Mesodermal cell (in vitro differentiated cells): Measurements from ENCODE around the gene CEACAM16.
"Not testable (repeated sequence)": the region's sequence is repeated elsewhere in the genome, so short reads cannot be mapped to it uniquely, and the experiment has no call there.

ENCODE experiments used
- H3K27ac ChIP-seq: 2 replicates; pipeline ENCODE4 v1.7.0; 2013; ENCODE audit warnings: mild to moderate bottlenecking, low read depth, low read length, moderate library complexity; ENCODE audit not compliant: severe bottlenecking
- H3K36me3 ChIP-seq: 2 replicates; pipeline ENCODE4 v1.7.1; 2013; ENCODE audit warnings: mild to moderate bottlenecking, low read length, moderate library complexity; ENCODE audit not compliant: control insufficient read depth, insufficient read depth
- H3K4me1 ChIP-seq: one replicate; pipeline ENCODE4 v1.7.1; 2013; ENCODE audit warnings: mild to moderate bottlenecking, low read length; ENCODE audit not compliant: insufficient read depth, control insufficient read depth, poor library complexity, severe bottlenecking
- H3K4me3 ChIP-seq: 2 replicates; pipeline ENCODE4 v1.7.0; 2013; ENCODE audit warnings: low read length, control low read depth, mild to moderate bottlenecking; ENCODE audit not compliant: insufficient read depth, poor library complexity, severe bottlenecking; ENCODE audit errors: extremely low read depth
- H3K9me3 ChIP-seq: 2 replicates; pipeline ENCODE4 v1.7.1; 2013; ENCODE audit warnings: mild to moderate bottlenecking, low read length, moderate library complexity; ENCODE audit not compliant: control insufficient read depth
- WGBS, 2 experiments: methylation state at CpG; one replicate each; pipeline ENCODE4 v1.1.5; 2013; ENCODE audit warnings: missing lambda C conversion rate in 2 of 2; ENCODE audit not compliant: insufficient coverage in 2 of 2; 5-methylcytosine and 5-hydroxymethylcytosine counted together

CEACAM16 gene

DNA sequence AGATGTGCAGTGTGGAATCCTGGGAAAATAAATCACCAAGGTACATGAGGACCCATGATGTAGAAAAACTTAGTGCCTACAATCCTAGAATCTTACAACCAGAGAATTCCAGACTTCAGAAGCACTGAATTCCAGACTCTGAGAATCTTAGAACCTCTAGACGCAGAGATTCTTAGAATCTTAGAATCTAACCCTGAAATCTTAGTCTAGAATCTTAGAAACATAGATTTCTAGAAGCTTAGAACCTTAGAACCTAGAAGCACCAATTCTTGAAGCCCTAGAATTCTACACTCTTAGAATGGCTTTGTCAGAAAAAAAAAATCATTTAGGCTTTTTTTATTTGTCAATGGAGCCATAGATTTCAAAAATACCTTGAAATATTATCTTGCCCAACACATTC lies 6.0 kb downstream of the CEACAM16 start:
- Histone ChIP-seq H3K4me3 (no peak overlapping the region), H3K4me1 (no peaks in the 10 kb centered on the region), H3K36me3 (no peaks in the 10 kb centered on the region), H3K27ac (no peak overlapping the region), H3K9me3 (no peaks in the 10 kb centered on the region)
- 83 to 100% methylated on average over 1 of the region's 1 CpG for WGBS, 2 experiments

DNA sequence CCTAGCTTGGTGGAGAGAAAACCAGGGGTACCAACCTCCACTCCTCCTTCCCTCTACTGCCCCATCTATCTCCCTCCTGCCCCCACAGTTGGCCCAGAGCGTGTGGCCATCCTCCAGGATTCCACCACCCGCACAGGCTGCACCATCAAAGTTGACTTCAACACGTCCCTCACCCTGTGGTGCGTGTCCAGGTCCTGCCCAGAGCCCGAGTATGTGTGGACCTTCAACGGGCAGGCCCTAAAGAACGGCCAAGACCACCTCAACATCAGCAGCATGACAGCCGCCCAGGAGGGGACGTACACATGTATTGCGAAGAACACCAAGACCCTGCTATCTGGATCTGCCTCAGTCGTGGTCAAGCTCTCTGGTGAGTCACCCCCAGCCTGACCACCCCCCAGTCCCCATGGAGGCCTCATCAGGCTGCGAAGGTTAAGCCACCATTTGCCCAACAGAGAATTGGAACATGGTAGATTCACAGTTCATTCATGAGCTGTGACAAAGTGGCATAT lies 6.6 kb downstream of the CEACAM16 start:
- Histone ChIP-seq H3K36me3 (no peaks in the 10 kb centered on the region), H3K4me3 (no peak overlapping the region), H3K9me3 (no peaks in the 10 kb centered on the region), H3K27ac (no peak overlapping the region), H3K4me1 (no peaks in the 10 kb centered on the region)
- WGBS, 2 experiments, result 88 to 91% methylated on average over 11 of the region's 12 CpGs

DNA sequence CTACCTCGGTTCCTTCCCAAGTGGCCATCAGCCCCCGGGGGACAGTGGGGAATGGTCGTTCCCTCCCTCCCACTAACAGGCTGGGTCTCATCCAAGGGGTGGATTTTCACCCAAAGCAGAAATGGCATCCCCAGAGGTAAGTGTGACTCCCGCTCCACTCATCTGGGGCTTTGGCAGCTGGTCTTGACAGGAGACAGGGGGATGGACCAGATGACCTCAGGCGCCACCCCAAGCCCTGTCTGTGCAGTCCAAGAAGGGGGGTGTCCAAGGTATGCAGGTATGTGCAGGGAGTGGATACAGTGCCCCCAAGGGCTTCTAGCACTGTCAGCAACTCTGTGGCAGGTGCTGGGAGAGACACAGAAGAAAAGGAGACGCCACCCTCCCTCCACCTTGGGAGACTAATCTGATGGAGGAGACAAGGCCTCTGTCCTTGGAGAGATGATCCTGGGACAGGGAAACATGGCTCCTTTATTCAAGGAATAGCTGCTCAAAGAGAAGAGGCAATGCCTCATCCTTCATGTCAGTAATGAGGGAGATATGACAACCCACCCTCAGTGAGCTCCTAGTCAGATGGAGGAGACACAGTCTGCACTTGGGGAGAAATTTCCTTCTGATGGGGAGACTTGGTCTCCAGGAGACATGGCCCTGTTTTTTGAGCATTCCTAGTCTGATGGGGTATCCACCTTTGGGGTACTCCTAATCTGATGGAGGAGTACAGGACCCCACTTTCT lies 7.7 kb downstream of the CEACAM16 start:
- 94 to 97% methylated on average over 3 of the region's 6 CpGs for WGBS, 2 experiments
- H3K27ac ChIP-seq, result no peak overlapping the region
- H3K4me1 ChIP-seq, result no peaks in the 10 kb centered on the region
- H3K9me3 ChIP-seq, result no peaks in the 10 kb centered on the region
- H3K4me3 ChIP-seq, result no peak overlapping the region
- H3K36me3 ChIP-seq, result no peaks in the 10 kb centered on the region

DNA sequence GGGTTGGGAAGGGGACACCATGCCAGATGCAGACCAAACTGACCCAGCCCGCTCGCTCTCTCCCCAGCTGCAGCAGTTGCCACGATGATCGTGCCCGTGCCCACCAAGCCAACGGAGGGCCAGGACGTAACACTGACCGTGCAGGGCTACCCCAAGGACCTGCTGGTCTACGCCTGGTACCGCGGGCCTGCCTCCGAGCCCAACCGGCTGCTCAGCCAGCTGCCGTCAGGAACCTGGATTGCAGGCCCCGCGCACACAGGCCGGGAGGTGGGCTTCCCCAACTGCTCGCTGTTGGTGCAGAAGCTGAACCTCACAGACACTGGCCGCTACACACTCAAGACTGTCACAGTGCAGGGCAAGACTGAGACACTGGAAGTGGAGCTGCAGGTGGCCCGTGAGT lies 8.8 kb downstream of the CEACAM16 start:
- Histone ChIP-seq H3K27ac (no peak overlapping the region), H3K4me3 (no peak overlapping the region), H3K9me3 (no peaks in the 10 kb centered on the region), H3K36me3 (no peaks in the 10 kb centered on the region), H3K4me1 (no peaks in the 10 kb centered on the region)
- WGBS, 2 experiments, result 94 to 96% methylated on average over 19 to 20 of the region's 20 CpGs

DNA sequence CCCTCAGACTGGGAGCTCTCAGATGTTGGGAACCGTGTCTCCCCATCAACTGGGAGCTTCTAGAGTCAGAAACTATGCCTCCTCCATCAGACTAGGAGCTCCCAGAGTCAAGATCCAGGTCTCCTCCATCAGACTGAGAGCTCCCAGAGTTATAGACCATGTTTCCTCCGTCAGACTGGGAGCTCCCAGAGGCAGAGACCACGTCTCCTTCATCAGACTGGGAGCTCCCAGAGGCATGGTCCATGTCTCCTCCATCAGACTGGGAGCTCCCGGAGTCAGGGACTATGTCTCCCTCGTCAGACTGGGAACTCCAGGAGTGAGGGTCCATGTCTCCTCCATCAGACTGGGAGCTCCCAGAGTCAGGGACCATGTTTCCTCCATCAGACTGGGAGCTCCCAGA lies 10.0 kb downstream of the CEACAM16 start:
- Histone ChIP-seq H3K36me3 (no peaks in the 10 kb centered on the region), H3K27ac (no peak overlapping the region), H3K4me3 (no peak overlapping the region), H3K9me3 (no peaks in the 10 kb centered on the region), H3K4me1 (no peaks in the 10 kb centered on the region)
- 79 to 86% methylated on average over 4 to 5 of the region's 5 CpGs for WGBS, 2 experiments

DNA sequence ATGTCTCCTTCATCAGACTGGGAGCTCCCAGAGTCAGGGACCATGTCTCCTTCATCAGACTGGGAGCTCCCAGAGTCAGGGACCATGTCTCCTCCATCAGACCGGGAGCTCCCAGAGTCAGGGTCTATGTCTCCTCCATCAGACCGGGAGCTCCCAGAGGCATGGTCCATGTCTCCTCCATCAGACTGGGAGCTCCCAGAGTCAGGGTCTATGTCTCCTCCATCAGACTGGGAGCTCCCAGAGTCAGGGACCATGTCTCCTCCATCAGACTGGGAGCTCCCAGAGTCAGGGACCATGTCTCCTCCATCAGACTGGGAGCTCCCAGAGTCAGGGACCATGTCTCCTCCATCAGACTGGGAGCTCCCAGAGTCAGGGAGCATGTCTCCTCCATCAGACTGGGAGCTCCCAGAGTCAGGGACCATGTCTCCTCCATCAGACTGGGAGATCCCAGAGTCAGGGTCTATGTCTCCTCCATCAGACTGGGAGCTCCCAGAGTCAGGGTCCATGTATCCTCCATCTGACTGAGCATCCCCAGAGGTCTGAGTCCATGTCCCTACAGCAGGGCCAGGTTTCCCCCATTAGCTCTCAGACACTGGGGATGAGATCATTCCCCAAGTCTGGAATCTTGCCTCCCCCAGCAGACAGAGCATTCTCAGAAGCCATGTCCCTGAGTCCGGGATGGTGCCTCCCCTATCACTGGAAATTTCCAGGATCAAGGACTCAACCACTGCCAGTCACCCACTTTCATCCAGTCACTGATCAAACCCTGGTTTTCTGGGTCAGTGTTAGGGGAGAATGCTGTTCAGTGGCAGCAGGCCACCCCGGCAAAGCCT lies 10.7 kb downstream of the CEACAM16 start:
- not testable (repeated sequence) for H3K9me3 ChIP-seq, H3K4me3 ChIP-seq, H3K4me1 ChIP-seq, H3K27ac ChIP-seq, H3K36me3 ChIP-seq
- 100% methylated on average over 1 to 2 of the region's 4 CpGs for WGBS, 2 experiments

DNA sequence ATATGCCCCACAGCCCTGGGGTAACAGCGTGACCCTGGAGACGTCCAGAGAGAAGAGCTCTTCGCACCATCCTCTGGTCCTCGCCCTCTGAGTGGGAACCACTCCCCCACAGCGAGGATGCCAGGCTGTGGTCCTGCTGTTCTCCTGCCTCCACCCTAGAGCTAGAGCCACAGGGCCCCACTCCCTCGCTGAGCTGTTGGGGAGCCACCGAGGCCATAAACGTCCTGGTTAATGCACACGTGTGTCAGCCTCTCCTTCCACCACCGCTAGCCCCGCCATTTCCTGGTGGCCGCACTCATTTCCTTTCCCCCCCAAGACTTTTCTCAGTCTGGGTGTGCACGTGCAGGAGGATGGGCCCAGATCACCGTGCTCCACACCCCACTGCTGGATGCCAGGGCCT lies 11.5 kb downstream of the CEACAM16 start:
- Histone ChIP-seq H3K4me1 (no peaks in the 10 kb centered on the region), H3K4me3 (no peak overlapping the region), H3K27ac (no peak overlapping the region), H3K36me3 (no peaks in the 10 kb centered on the region), H3K9me3 (peaks cover 6% of the 10 kb centered on the region)
- WGBS, 2 experiments, result 86 to 92% methylated on average over 5 to 10 of the region's 14 CpGs

DNA sequence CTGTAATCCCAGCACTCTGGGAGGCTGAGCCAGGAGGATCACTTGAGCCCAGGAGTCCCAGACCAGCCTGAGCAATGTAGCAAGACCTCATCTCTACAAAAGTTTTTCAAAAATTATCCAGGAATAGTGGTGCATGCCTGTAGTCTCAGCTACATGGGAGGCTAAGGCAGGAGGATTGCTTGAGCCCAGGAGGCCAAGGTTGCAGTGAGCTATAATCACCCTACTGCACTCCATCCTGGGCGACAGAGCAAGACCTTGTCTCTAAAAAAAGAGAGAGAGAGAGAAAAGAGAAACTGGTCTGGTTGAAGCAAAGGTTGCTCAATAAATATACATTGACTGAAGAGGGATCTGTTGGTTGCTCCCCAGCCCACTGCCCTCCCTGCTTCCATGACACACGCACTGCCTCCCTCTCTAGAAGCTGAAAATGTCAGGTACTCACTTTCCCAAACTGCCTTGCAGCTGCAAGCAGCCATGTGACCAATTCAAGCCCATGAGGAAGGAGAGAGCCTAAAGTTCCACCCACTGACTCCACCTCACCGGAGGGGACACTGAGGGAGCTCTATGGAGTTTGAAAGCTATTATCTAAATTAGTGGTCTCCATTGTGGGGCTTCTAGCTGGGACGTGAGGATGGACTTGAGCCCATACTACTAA lies 14.0 kb downstream of the CEACAM16 start:
- H3K36me3 ChIP-seq, result no peaks in the 10 kb centered on the region
- H3K4me3 ChIP-seq, result no peak overlapping the region
- no peak overlapping the region for H3K27ac ChIP-seq
- peaks cover 6% of the 10 kb centered on the region for H3K9me3 ChIP-seq
- no peaks in the 10 kb centered on the region for H3K4me1 ChIP-seq
- 0 to 29% methylated on average over 1 of the region's 4 CpGs for WGBS, 2 experiments

DNA sequence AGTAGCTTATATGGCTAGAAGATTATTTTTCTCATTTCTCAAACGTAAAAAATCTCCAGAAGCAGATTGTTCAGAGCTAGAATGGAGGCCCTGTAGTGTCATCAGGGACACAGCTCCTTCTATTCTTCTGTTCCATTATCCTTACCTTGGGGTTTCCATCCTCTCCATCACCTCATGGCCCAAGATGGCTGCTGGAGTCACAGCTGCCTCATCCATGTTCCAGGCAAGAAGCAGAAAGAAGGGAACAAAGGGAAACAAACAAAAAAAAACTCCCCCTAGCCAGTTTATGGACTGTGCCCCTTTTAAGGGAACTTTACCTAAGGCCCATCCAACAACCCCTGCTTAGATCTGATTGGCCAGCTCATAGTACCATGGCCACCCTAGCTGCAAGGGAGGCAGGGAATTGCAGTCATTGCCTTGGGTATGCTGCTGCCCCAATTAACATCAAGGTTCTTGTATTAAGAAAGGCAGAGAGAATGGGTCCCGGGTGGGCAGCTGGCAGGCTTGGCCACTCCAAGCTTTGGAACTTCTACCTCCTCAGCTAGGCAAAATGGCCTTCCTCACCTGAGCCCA lies 15.7 kb downstream of the CEACAM16 start:
- Histone ChIP-seq H3K9me3 (peaks cover 6% of the 10 kb centered on the region), H3K4me1 (peaks cover 9% of the 10 kb centered on the region), H3K4me3 (no peak overlapping the region), H3K27ac (no peak overlapping the region), H3K36me3 (no peaks in the 10 kb centered on the region)
- 44 to 100% methylated on average over 1 to 2 of the region's 2 CpGs for WGBS, 2 experiments

DNA sequence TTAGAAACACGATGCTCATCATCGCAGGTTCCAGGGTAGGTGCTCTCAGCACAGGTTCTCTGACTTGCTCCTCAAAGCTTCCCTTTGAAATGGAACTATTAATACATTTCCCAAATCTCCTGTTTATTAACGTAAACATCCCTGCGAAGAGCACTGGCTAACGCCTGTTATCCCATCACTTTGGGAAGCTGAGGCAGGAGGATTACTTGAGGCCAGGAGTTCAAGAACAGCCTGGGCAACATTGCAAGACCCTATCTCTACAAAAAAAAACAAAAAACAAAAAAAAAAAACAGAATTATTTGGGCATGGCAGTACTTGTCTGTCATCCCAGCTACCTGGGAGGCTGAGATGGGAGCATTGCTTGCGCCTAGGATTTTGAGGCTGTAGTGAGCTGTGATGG lies 18.7 kb downstream of the CEACAM16 start:
- H3K4me3 ChIP-seq, result no peak overlapping the region
- WGBS, 2 experiments, result 88 to 90% methylated on average over 2 of the region's 6 CpGs
- H3K4me1 ChIP-seq, result peaks cover 18% of the 10 kb centered on the region
- H3K9me3 ChIP-seq, result peaks cover 6% of the 10 kb centered on the region
- H3K27ac ChIP-seq, result no peak overlapping the region
- no peaks in the 10 kb centered on the region for H3K36me3 ChIP-seq
